SU-DHL-6 (cell line): ENCODE measurements around the gene RPS6KA3.

Experiments used
- CTCF ChIP-seq: fragments of 200-600 bp; sonication (generic); IDR thresholded peaks from one replicate; pipeline ENCODE4 v1.5.1; 2017; ENCODE audit warnings: antibody characterized with exemption, mild to moderate bottlenecking, low read length, moderate library complexity; ENCODE audit not compliant: insufficient read depth, poor library complexity, severe bottlenecking
- EZH2phosphoT487 ChIP-seq: fragments of 200-600 bp; sonication (generic), shearing (Covaris generic); conservative IDR thresholded peaks from 2 replicates; pipeline ENCODE4 v1.6.1; 2018; ENCODE audit warnings: mild to moderate bottlenecking, antibody characterized with exemption, low read length, moderate library complexity, mixed read lengths

- TF ChIP-seq CTCF (no peak), EZH2phosphoT487 (no peak)
Measured at GRCh38 chrX:20101934-20102581, 164.7 kb downstream of the RPS6KA3 start.
